Liver (tissue), 9 donors: Measurements from ENCODE around the gene COL19A1. TPM values are rescaled to one million over a fixed set of nuclear protein-coding genes. Genes with fewer than 3 reads are reported as not detected.

ENCODE experiments used
- DNase-seq: peaks from one replicate; pipeline ENCODE4 v3.0.0-alpha.2; 2017; ENCODE audit warnings: low spot score
- H3K27ac ChIP-seq, 2 donors: one replicate each; pipeline ENCODE4 v1.7.0; 2013; ENCODE audit warnings: inconsistent platforms in 2 of 2, low read length in 2 of 2, control low read depth in 1 of 2, low read depth in 1 of 2, mild to moderate bottlenecking in 1 of 2
- H3K27me3 ChIP-seq, 4 donors: one replicate each; pipeline versions ENCODE4 v1.6.1 to v1.7.0; 2013; ENCODE audit warnings: low read length in 3 of 4, inconsistent platforms in 1 of 4, mild to moderate bottlenecking in 1 of 4, moderate library complexity in 1 of 4; ENCODE audit not compliant: control insufficient read depth in 4 of 4, insufficient read depth in 4 of 4
- H3K36me3 ChIP-seq, 4 donors: one replicate each; pipeline versions ENCODE4 v1.6.1 to v1.7.0; 2013; ENCODE audit warnings: low read length in 3 of 4, mild to moderate bottlenecking in 3 of 4, low read depth in 1 of 4, moderate library complexity in 1 of 4; ENCODE audit not compliant: control insufficient read depth in 4 of 4, insufficient read depth in 3 of 4
- H3K4me1 ChIP-seq, 4 donors: one replicate each; pipeline versions ENCODE4 v1.6.1 to v1.7.0; 2013; ENCODE audit warnings: low read length in 3 of 4, mild to moderate bottlenecking in 3 of 4, moderate library complexity in 1 of 4; ENCODE audit not compliant: control insufficient read depth in 4 of 4, insufficient read depth in 4 of 4
- H3K4me3 ChIP-seq, 3 donors: one replicate each; pipeline versions ENCODE4 v1.6.1 to v1.7.0; 2013; ENCODE audit warnings: low read length in 3 of 3, control low read depth in 1 of 3, low read depth in 1 of 3, mild to moderate bottlenecking in 1 of 3
- H3K9ac ChIP-seq, 2 donors: one replicate each; pipeline ENCODE4 v1.7.0; 2013; ENCODE audit warnings: low read length in 2 of 2, mild to moderate bottlenecking in 2 of 2, moderate library complexity in 2 of 2, control low read depth in 1 of 2, low read depth in 1 of 2
- H3K9me3 ChIP-seq, 4 donors: one replicate each; pipeline versions ENCODE4 v1.6.1 to v1.7.0; 2013; ENCODE audit warnings: low read length in 3 of 4; ENCODE audit not compliant: control insufficient read depth in 4 of 4
- CTCF ChIP-seq: fragments of 150-350 bp; IDR thresholded peaks from 2 replicates; pipeline ENCODE4 v1.5.1; 2017; ENCODE audit warnings: improper control_type of control experiment, low read depth, low read length; ENCODE audit not compliant: missing input control
- FOXA2 ChIP-seq: IDR thresholded peaks from 2 replicates; pipeline ENCODE4 v1.6.1; 2016; ENCODE audit warnings: antibody characterized with exemption
- GABPA ChIP-seq, 2 donors: IDR thresholded peaks in 1 of 2; conservative IDR thresholded peaks in 1 of 2; 2 replicates each; pipeline ENCODE4 v1.6.1; 2016; ENCODE audit warnings: antibody characterized with exemption in 2 of 2, mild to moderate bottlenecking in 1 of 2, moderate library complexity in 1 of 2
- HNF4G ChIP-seq: IDR thresholded peaks from 2 replicates; pipeline ENCODE4 v1.6.1; 2016; ENCODE audit warnings: antibody characterized with exemption
- MAX ChIP-seq: IDR thresholded peaks from 2 replicates; pipeline ENCODE4 v1.6.1; 2016; ENCODE audit warnings: antibody characterized with exemption
- REST ChIP-seq: IDR thresholded peaks from 2 replicates; pipeline ENCODE4 v1.6.1; 2016; ENCODE audit warnings: antibody characterized with exemption, mild to moderate bottlenecking
- ZBTB33 ChIP-seq: IDR thresholded peaks from 2 replicates; pipeline ENCODE4 v1.6.1; 2016; ENCODE audit warnings: antibody characterized with exemption
- WGBS: extraction: QIAGEN DNeasy Blood & Tissue Kit; methylation state at CpG from one replicate; pipeline ENCODE4 v1.1.7; 2013; 5-methylcytosine and 5-hydroxymethylcytosine counted together
- polyA plus RNA-seq, 2 donors: library from polyadenylated mRNA; stranded (reverse) in 1 of 2; unstranded in 1 of 2; fragments of 200-250 nt in 1 of 2; fragments of >200 nt in 1 of 2; fragmentation: Nextera tagmentation in 1 of 2; extraction: Ambion mirVana in 1 of 2; gene quantifications; one replicate each; pipeline versions ENCODE4 v1.2.1 to v1.2.3, GENCODE V29; 2013 to 2015
- total RNA-seq, 2 donors: library from RNA; depleted of rRNA; stranded (reverse); fragments of >200 nt; gene quantifications; one replicate each; pipeline ENCODE4 v1.2.3, GENCODE V29; 2014
- donor health status: healthy.
- donor health status: healthy.
- donor health status: healthy.
- donor health status: healthy.
- donor health status: healthy.

The COL19A1 gene
- total and polyA plus RNA-seq, 4 donors, result 0.25 to 0.51 TPM; not detected in 2

- H3K9me3 ChIP-seq, result no peaks in the 10 kb centered on the region
- H3K4me3 ChIP-seq, result no peak overlapping the region
- 94% methylated on average over 3 of the region's 3 CpGs for WGBS
- H3K27me3 ChIP-seq, result no peaks in the 10 kb centered on the region
- H3K4me1 ChIP-seq, result no peaks in the 10 kb centered on the region
- H3K36me3 ChIP-seq, result no peaks in the 10 kb centered on the region
- no peak for DNase-seq
- H3K9ac ChIP-seq, result no peak overlapping the region
- no peak overlapping the region for H3K27ac ChIP-seq
- no peak for TF ChIP-seq CTCF
- no peak for TF ChIP-seq HNF4G
- no peak for TF ChIP-seq GABPA (IDR thresholded peaks at IDR 0.05 in 1 of 2, conservative IDR thresholded peaks at IDR 0.05 in 1 of 2)
- no peak for TF ChIP-seq ZBTB33
- no peak for TF ChIP-seq FOXA2
These were observed 35.0 kb downstream of the COL19A1 start for GRCh38 chr6:69901361-69901760.

- Histone ChIP-seq H3K9me3 (no peaks in the 10 kb centered on the region), H3K9ac (no peak overlapping the region)
These were observed 41.7 kb downstream of the COL19A1 start for GRCh38 chr6:69907981-69908498.

More at GRCh38 chr6:69907981-69908498, 41.7 kb downstream of the COL19A1 start:
- Histone ChIP-seq H3K36me3 (no peaks in the 10 kb centered on the region), H3K4me1 (no peaks in the 10 kb centered on the region), H3K27me3 (peaks cover 0 to 4% (median 0%) of the 10 kb centered on the region in 4 donors), H3K4me3 (no peak overlapping the region), H3K27ac (no peak overlapping the region)
- no peak for TF ChIP-seq REST
- no peak for TF ChIP-seq ZBTB33
- TF ChIP-seq MAX, result no peak
- no peak for DNase-seq
- 83% methylated on average over 1 of the region's 1 CpG for WGBS
